ENCODE results near the gene AUTS2. TPM values are rescaled to one million over a fixed set of nuclear protein-coding genes. Genes with fewer than 3 reads are reported as not detected.

The AUTS2 gene
- total and polyA plus RNA-seq, 9 of the 15 experiments (the other 6 are each of a cell fraction or from before 2014, with no cell fraction given) = 0.58 TPM; not detected in 8

DNA sequence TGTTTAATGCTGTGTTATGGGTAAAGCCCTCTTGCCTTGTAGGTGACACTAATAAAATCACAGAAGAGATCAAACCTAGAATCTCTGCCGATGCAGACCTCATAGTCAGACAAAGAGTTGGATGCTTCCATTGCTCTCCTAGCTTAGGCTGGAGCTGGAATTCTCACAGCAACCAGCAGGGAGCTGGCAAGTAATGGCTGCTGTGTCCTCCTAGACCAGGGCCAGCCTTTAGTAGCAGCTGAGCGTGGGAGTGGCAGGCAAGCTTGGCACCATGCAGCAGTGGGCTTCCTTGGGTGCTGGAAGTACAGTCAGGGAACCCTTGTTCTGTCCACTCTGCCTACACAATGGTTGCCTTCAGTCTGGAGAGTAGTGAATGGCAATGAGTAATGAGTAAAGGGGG, 935.3 kb downstream of the AUTS2 start (continued):
- TF ChIP-seq, protein P1, sequence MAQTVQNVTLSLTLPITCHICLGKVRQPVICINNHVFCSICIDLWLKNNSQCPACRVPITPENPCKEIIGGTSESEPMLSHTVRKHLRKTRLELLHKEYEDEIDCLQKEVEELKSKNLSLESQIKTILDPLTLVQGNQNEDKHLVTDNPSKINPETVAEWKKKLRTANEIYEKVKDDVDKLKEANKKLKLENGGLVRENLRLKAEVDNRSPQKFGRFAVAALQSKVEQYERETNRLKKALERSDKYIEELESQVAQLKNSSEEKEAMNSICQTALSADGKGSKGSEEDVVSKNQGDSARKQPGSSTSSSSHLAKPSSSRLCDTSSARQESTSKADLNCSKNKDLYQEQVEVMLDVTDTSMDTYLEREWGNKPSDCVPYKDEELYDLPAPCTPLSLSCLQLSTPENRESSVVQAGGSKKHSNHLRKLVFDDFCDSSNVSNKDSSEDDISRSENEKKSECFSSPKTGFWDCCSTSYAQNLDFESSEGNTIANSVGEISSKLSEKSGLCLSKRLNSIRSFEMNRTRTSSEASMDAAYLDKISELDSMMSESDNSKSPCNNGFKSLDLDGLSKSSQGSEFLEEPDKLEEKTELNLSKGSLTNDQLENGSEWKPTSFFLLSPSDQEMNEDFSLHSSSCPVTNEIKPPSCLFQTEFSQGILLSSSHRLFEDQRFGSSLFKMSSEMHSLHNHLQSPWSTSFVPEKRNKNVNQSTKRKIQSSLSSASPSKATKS (CRISPR knock-in tag; IDR thresholded peaks at IDR 0.05) = no peak
- no peak for TF ChIP-seq ELF2 (CRISPR knock-in tag; IDR thresholded peaks at IDR 0.05)

DNA sequence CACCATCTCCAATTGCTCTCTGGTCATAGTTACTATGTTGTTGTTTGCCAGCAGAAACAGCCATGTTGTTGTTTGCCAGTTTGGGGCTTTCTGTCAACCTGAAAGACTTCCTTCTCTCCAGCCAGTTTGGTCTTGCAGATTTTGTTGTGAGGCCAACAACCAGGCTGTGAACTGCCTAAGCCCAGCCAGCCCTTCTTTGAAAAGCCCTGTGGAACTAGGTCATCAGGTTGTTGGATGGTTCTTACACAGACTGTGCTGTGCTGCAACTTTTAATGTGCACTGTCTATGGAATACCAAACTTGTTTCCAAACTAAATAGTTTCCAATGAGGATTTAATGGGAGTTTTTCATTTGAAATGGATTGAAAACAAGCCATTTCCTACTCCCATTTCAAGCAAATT, 940.9 kb downstream of the AUTS2 start:
- Histone ChIP-seq H3K4me3 (no peak overlapping the region), H2AFZ (ENCODE audit: low read depth, low read length) (no peak overlapping the region), H4K20me1 (replicated peaks; ENCODE audit: control insufficient read depth, insufficient read depth, low read length) (no peaks in the 10 kb centered on the region), H3K79me2 (ENCODE audit: control insufficient read depth, insufficient read depth, low read length) (no peaks in the 10 kb centered on the region), H3K36me3 (ENCODE audit: control insufficient read depth, insufficient read depth, low read length) (no peaks in the 10 kb centered on the region), H3K4me2 (ENCODE audit: insufficient read depth, low read length) (no peak overlapping the region), H3K27ac (ENCODE audit: extremely low read depth, low read depth, low read length) (no peak overlapping the region), H3K9me3 (replicated peaks; ENCODE audit: control insufficient read depth, insufficient read depth, low read depth, low read length) (no peaks in the 10 kb centered on the region), H3K9me1 (ENCODE audit: control insufficient read depth, insufficient read depth, low read length) (no peaks in the 10 kb centered on the region), H3K27me3 (ENCODE audit: control insufficient read depth in 2 of 2, insufficient read depth in 2 of 2, low read length in 2 of 2) (peaks cover 4 to 17% of the 10 kb centered on the region in 2 experiments; a peak in 4 of 5 replicates), H3K9ac (ENCODE audit: insufficient read depth in 1 of 2, low read depth in 2 of 2, low read length in 2 of 2) (no peak overlapping the region), H3K4me1 (replicated peaks in 1 of 2; ENCODE audit: control insufficient read depth in 2 of 2, insufficient read depth in 2 of 2, low read length in 2 of 2) (no peaks in the 10 kb centered on the region)
- POLR2A ChIA-PET = no interaction called here
- CTCF ChIA-PET (ENCODE audit: low intra/inter-chr PET ratio) = no interaction called here
- no TSS peak for BruUV-seq (replicated peaks)
- in situ Hi-C loops (cut with MboI) (no loop called here), intact Hi-C loops (cut with micrococcal nuclease) (no loop called here)
- FAIRE-seq (no peak), DNase-seq (ENCODE audit: extremely low read depth in 1 of 4, low spot score in 3 of 4) (no peak), ATAC-seq (no peak)
- TF ChIP-seq FOXA3 (CRISPR knock-in tag; conservative IDR thresholded peaks at IDR 0.05 in 1 of 2, IDR thresholded peaks at IDR 0.05 in 1 of 2) = no peak
- no peak for TF ChIP-seq MBD2 (IDR thresholded peaks at IDR 0.05; ENCODE audit: borderline replicate concordance, low read depth)
- TF ChIP-seq BRF1 (IDR thresholded peaks at IDR 0.05; ENCODE audit: borderline replicate concordance, extremely low read depth, insufficient read length) = no peak
- TF ChIP-seq U2AF1 (optimal IDR thresholded peaks at IDR 0.05; ENCODE audit: low read depth, low read length) = no peak
- no peak for TF ChIP-seq NCOA1 (IDR thresholded peaks at IDR 0.05; ENCODE audit: low read depth)
- no peak for TF ChIP-seq MIER1 (IDR thresholded peaks at IDR 0.05; ENCODE audit: low read depth)
- TF ChIP-seq STAT5B (CRISPR knock-in tag; IDR thresholded peaks at IDR 0.05) = no peak
- TF ChIP-seq HEY1 (CRISPR knock-in tag; IDR thresholded peaks at IDR 0.05; ENCODE audit: borderline replicate concordance) = no peak
- TF ChIP-seq, protein P2, sequence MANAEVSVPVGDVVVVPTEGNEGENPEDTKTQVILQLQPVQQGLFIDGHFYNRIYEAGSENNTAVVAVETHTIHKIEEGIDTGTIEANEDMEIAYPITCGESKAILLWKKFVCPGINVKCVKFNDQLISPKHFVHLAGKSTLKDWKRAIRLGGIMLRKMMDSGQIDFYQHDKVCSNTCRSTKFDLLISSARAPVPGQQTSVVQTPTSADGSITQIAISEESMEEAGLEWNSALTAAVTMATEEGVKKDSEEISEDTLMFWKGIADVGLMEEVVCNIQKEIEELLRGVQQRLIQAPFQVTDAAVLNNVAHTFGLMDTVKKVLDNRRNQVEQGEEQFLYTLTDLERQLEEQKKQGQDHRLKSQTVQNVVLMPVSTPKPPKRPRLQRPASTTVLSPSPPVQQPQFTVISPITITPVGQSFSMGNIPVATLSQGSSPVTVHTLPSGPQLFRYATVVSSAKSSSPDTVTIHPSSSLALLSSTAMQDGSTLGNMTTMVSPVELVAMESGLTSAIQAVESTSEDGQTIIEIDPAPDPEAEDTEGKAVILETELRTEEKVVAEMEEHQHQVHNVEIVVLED (CRISPR knock-in tag; IDR thresholded peaks at IDR 0.05) = no peak
- TF ChIP-seq POLR2AphosphoS5 (IDR thresholded peaks at IDR 0.05; ENCODE audit: control insufficient read depth, insufficient read depth, low read depth, low read length) = no peak
- TF ChIP-seq, protein P3, sequence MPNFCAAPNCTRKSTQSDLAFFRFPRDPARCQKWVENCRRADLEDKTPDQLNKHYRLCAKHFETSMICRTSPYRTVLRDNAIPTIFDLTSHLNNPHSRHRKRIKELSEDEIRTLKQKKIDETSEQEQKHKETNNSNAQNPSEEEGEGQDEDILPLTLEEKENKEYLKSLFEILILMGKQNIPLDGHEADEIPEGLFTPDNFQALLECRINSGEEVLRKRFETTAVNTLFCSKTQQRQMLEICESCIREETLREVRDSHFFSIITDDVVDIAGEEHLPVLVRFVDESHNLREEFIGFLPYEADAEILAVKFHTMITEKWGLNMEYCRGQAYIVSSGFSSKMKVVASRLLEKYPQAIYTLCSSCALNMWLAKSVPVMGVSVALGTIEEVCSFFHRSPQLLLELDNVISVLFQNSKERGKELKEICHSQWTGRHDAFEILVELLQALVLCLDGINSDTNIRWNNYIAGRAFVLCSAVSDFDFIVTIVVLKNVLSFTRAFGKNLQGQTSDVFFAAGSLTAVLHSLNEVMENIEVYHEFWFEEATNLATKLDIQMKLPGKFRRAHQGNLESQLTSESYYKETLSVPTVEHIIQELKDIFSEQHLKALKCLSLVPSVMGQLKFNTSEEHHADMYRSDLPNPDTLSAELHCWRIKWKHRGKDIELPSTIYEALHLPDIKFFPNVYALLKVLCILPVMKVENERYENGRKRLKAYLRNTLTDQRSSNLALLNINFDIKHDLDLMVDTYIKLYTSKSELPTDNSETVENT (CRISPR knock-in tag; IDR thresholded peaks at IDR 0.05) = no peak
- no peak for TF ChIP-seq PHB (CRISPR knock-in tag; IDR thresholded peaks at IDR 0.05)
- TF ChIP-seq POLR3A (IDR thresholded peaks at IDR 0.05; ENCODE audit: borderline replicate concordance, extremely low read depth, insufficient read depth, insufficient read length) = no peak
